Pancreas (tissue), 10 donors: ENCODE data around the gene SDC1. TPM values are rescaled to one million over a fixed set of nuclear protein-coding genes. Genes with fewer than 3 reads are reported as not detected.

Experiments
- ATAC-seq, 4 donors: fragments of 200-7000 bp; cut with Tn5 transposase; one replicate each; pipeline versions ENCODE4 v1.8.0 to v1.9.1; 2020; ENCODE audit warnings: mild to moderate bottlenecking in 4 of 4, moderate library complexity in 4 of 4
- DNase-seq, 6 donors: peaks; one replicate each; pipeline ENCODE4 v3.0.0-alpha.2; 2020
- FAIRE-seq: peaks from 2 replicates; lab custom pipeline; 2012; peaks lifted over from hg19 to GRCh38; lab: Jason Lieb, UNC
- H3K27ac ChIP-seq, 4 donors: fragments of 200-600 bp; sonication (generic); 1 replicate in 3 of 4; 2 replicates in 1 of 4; pipeline versions ENCODE4 v1.5.0 to v1.8.0; 2020
- H3K27me3 ChIP-seq, 4 donors: fragments of 200-600 bp; one replicate each; pipeline ENCODE4 v1.8.0; 2021
- H3K36me3 ChIP-seq, 3 donors: fragments of 200-600 bp; sonication (generic) in 1 of 3; one replicate each; pipeline versions ENCODE4 v1.5.0 to v1.8.0; 2020 to 2021
- H3K4me1 ChIP-seq, 3 donors: fragments of 200-600 bp; one replicate each; pipeline ENCODE4 v1.8.0; 2021
- H3K4me3 ChIP-seq, 4 donors: fragments of 200-600 bp; sonication (generic) in 2 of 4; one replicate each; pipeline versions ENCODE4 v1.5.0 to v1.8.0; 2020 to 2021
- H3K9me3 ChIP-seq, 4 donors: fragments of 200-600 bp; one replicate each; pipeline ENCODE4 v1.8.0; 2021
- CTCF ChIP-seq, 4 donors: fragments of 200-600 bp; sonication (generic) in 3 of 4; IDR thresholded peaks; one replicate each; pipeline versions ENCODE4 v1.5.0 to v1.8.0; 2021; ENCODE audit warnings: antibody characterized with exemption in 4 of 4
- WGBS, 2 donors: extraction: QIAGEN DNeasy Blood & Tissue Kit; methylation state at CpG; one replicate each; pipeline ENCODE4 v1.1.7; 2013; 5-methylcytosine and 5-hydroxymethylcytosine counted together
- intact Hi-C, 3 donors: fragments of 100-400 bp; cut with DNase I; formaldehyde crosslinking; loops; one replicate each; pipeline versions ENCODE4 v1.11.1 to v1.14.2; 2022
- polyA plus RNA-seq, 2 donors: library from polyadenylated mRNA; stranded (reverse); fragments of 200-250 nt; gene quantifications; one replicate each; pipeline ENCODE4 v1.2.3, GENCODE V29; 2013
- total RNA-seq, 6 donors: library from RNA; stranded (reverse); fragmentation: NEBNext Ultra II Directional in 4 of 6; extraction: Animal tissue kit (Norgen Biotek cat#: 25700) in 4 of 6; gene quantifications; one replicate each; pipeline versions ENCODE4 v1.2.1 to v1.2.4, GENCODE V29; 2021 to 2023
- donor health status: healthy with polysubstance abuse.
- donor health status: DM: no; HTN: no; CAD: no; lungs with moderate emphysema.
- donor health status: DM: no; HTN: no; CAD: no.
- donor health status: control.
- donor health status: control.
- donor health status: Bipolar disorder and iron deficiency.
- donor health status: DM: yes; HTN: yes; CAD: no.
- donor health status: DM: no; HTN: no; CAD: no.
- donor health status: DM: no; HTN: no; CAD: no.
- donor health status: DM: yes; HTN: yes; CAD: no.

SDC1 gene
- total and polyA plus RNA-seq, 8 donors: 4.8 to 27.2 (median 19.9) TPM

GRCh38 chr2:20214566-20215182, 10.3 kb downstream of the SDC1 start:
- H3K36me3 ChIP-seq: no peaks in the 10 kb centered on the region
- no peak for TF ChIP-seq CTCF (IDR thresholded peaks at IDR 0.05)
- H3K27me3 ChIP-seq: no peaks in the 10 kb centered on the region
- ATAC-seq (no peak), FAIRE-seq (no peak), DNase-seq (peak in 1 of 6 donors; percentile 18)
- no peaks in the 10 kb centered on the region for H3K9me3 ChIP-seq
- no peak overlapping the region for H3K27ac ChIP-seq
- WGBS, 2 donors: 80 to 88% methylated on average over 2 of the region's 2 CpGs
- intact Hi-C loops: no loop called here
- no peaks in the 10 kb centered on the region for H3K4me1 ChIP-seq
- no peak overlapping the region for H3K4me3 ChIP-seq

GRCh38 chr2:20213651-20214565, 11.0 kb downstream of the SDC1 start:
- intact Hi-C loops: no loop called here

GRCh38 chr2:20212871-20213503, 11.9 kb downstream of the SDC1 start:
- Histone ChIP-seq H3K36me3 (no peaks in the 10 kb centered on the region), H3K4me1 (peaks cover 0 to 4% (median 3%) of the 10 kb centered on the region in 3 donors), H3K27me3 (no peaks in the 10 kb centered on the region), H3K9me3 (no peaks in the 10 kb centered on the region), H3K27ac (peak overlapping the region in 2 of 4 donors; percentile 41 to 60), H3K4me3 (no peak overlapping the region)
- intact Hi-C loops: no loop called here
- 56% methylated on average over 16 of the region's 16 CpGs for WGBS, 2 donors
- ATAC-seq: peak; percentile 48 to 75 (median 62)
- TF ChIP-seq CTCF (IDR thresholded peaks at IDR 0.05): no peak
- peak in 3 of 6 donors; percentile 58 to 83 (median 65) for DNase-seq
- FAIRE-seq: no peak

More at GRCh38 chr2:20213651-20214565, 11.0 kb downstream of the SDC1 start:
- no peak for TF ChIP-seq CTCF (IDR thresholded peaks at IDR 0.05)
- H3K9me3 ChIP-seq: no peaks in the 10 kb centered on the region
- no peak for FAIRE-seq
- no peaks in the 10 kb centered on the region for H3K27me3 ChIP-seq
- H3K27ac ChIP-seq: peak overlapping the region in 2 of 4 donors; percentile 41 to 60
- H3K4me1 ChIP-seq: no peaks in the 10 kb centered on the region
- no peak overlapping the region for H3K4me3 ChIP-seq
- peak in 2 of 4 donors; percentile 14 to 20 for ATAC-seq
- peak in 2 of 6 donors; percentile 37 to 50 for DNase-seq
- no peaks in the 10 kb centered on the region for H3K36me3 ChIP-seq
- 69 to 72% methylated on average over 9 of the region's 9 CpGs for WGBS, 2 donors

- DNase-seq: peak in 1 of 6 donors; percentile 52
These were observed 12.5 kb downstream of the SDC1 start for GRCh38 chr2:20212459-20212870.

More at GRCh38 chr2:20212459-20212870, 12.5 kb downstream of the SDC1 start:
- 74 to 77% methylated on average over 11 of the region's 11 CpGs for WGBS, 2 donors
- Histone ChIP-seq H3K4me1 (peaks cover 0 to 6% (median 4%) of the 10 kb centered on the region in 3 donors), H3K9me3 (no peaks in the 10 kb centered on the region), H3K27ac (peak overlapping the region in 2 of 4 donors; percentile 41 to 60), H3K36me3 (no peaks in the 10 kb centered on the region), H3K4me3 (no peak overlapping the region), H3K27me3 (no peaks in the 10 kb centered on the region)
- intact Hi-C loops: no loop called here
- TF ChIP-seq CTCF (IDR thresholded peaks at IDR 0.05): no peak
- no peak for FAIRE-seq
- ATAC-seq: peak in 3 of 4 donors; percentile 17 to 45 (median 32)
